GM21381 (cell line): ENCODE data around the gene ALKBH6.

Source experiments
- ATAC-seq: cut with Tn5 transposase; IDR thresholded peaks from one replicate; pipeline ENCODE4 v1.9.1; 2021; ENCODE audit warnings: mild to moderate bottlenecking, moderate library complexity; ENCODE audit not compliant: unreplicated experiment

Gene ALKBH6

DNA sequence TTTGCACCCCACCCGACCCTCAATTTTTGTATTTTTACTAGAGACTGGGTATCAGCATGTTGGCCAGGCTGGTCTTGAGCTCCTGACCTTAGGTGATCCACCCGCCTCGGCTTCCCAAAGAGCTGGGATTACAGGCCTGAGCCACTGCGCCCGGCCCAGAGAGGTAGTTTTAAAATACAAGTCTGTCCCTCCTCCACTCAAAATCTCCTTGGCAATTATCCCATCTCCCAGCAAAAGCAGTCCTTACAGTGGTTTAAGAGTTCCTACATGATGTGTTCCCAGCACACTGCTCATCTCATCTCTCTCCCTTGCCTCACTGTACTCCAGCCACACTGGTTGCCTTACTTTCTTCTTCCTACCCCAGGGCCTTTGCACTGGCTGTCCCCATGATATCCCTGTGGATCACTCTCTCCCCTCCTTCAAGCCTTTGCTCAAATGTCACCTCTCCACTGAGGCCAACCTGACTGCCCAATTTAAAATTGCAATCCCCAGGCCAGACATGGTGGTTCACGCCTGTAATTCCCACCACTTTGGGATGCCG lies 53.5 kb downstream of the ALKBH6 start:
- ATAC-seq, result no peak

DNA sequence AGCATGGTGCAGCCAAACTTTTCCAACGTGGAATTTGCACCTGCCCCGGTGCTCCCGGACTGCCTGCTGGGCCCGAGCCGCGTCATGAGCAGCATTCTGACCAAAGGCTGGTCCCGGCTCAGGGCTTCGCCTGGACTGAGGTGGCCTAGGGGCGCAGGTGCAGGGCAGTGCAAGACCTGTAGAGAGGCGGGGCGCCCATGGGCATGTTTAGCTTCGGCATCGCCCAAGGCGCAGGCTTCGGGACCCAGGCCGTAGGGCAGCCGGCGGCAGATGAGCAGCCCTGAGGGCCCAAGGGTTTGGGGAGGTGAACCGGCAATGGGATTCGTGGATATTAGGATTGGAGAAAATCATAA lies 54.1 kb downstream of the ALKBH6 start:
- ATAC-seq, result no peak
